K562 treated with DMSO at 1 percent for 24 hours (cell line): ENCODE measurements around the gene EHBP1. TPM values are rescaled to one million over a fixed set of nuclear protein-coding genes. Genes with fewer than 3 reads are reported as not detected.

ENCODE experiments used
- total RNA-seq: library from RNA; unstranded; fragments of 300-600 nt; gene quantifications from 2 replicates; pipeline ENCODE4 v1.2.3, GENCODE V29; 2022; ENCODE audit warnings: low read depth; ENCODE audit not compliant: insufficient read depth

Gene EHBP1
- total RNA-seq = 16.4 and 22.0 TPM in 2 replicates

DNA sequence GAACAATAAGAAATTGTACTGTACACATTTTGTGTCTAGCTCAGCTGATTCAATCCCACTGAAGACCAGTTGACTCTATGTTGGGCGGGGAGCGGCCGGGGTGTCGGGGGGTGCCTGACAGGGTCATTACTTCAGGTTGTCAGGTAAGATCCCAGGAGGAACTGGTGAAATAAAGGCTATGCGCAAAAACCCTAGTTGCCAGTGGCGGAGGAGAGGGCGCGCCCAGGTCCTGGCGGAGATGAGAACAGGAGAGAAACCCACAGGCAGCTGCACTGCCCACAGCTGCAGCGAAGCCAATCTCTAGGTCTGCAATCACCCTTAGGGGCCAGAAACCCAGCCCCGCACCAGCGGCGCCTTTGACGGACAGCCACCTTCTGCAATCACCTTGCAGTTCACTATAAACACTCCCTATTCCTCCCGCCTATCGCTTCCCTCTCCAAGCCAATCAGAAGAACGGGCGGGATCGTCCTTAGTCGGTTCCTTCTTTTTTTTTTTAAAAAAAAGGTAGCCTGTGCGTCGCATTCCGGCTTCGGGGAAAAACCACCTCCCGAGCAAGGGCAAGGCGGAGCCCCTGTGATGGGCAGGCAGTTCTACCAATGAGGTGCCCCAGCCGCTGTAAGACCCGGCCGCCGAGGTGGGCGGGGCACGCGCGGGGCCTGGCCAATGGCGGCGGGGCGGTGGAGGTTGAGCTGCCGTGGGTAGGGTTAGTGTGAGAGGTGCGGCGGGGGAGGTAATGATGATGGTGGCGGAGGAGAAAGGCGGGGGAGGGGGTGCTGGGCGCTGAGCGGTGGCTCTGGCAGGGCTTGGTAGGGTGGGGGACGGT, at the start of gene EHBP1:
Gene EHBP1 (plus strand): TSS at position 707 of the 823 bp plus-strand sequence. CDS start 1,479 bp downstream, outside the sequence.

DNA sequence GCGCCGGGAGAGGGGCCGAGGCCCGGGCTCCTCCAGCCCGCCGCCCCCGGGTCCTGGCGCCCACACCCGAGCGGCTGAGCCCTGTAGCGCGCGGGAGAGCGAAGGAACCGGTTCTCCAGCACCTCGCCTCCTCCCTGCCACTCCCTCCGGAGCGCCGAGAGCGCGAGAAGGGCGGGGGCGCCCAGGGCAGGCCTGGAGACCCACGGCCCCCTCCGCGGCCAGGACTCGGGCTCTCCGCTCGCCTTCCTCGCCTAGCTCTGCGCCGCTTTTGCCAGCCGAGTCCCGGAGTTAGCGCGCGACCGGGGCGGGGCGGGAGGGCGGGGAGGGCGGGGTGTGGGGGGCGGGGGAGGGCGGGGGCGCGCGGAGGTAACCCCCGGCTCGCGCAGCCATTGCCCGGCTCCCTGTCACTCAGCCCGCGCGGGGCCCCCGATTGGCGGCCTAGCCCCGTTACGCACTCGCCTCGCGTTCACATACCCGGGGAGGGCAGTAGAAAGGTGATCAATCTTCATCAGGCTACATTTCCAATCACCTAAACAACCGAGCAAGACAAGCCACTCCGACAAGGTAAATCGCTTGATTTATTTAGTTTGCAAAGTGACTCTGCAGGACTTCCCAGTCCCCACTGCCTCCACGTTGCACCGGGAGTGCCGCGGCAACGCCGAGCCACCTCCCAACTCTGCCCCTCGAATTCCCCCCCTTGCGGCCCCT, 345.0 kb downstream of the EHBP1 start, which contains the start of gene OTX1:
Gene OTX1 (plus strand): TSS at position 497 of the 708 bp plus-strand sequence. CDS start 2,161 bp downstream, outside the sequence.

Other genes with a start within 250 kb of the EHBP1 start
- gene TMEM17, start 199.5 kb upstream of the EHBP1 start, total RNA-seq = 0.50 and 0.86 TPM in 2 replicates